IMR-90 (cell line): ENCODE data around the gene RAI14. TPM values are rescaled to one million over a fixed set of nuclear protein-coding genes. Genes with fewer than 3 reads are reported as not detected.
A peak's percentile ranks its signal among the peaks of the same experiment; 100 is the strongest.

ENCODE experiments used
- ATAC-seq: fragments of 200-7000 bp; cut with Tn5 transposase; 2 replicates; pipeline ENCODE4 v1.9.1; 2020; ENCODE audit warnings: low read depth, mild to moderate bottlenecking, moderate library complexity
- BruUV-seq: library from RNA; stranded (reverse); fragments of 400-500 nt; replicated peaks from 2 replicates; lab custom pipeline; 2021; lab: Mats Ljungman, UMichigan
- CTCF ChIA-PET: fragments of 300-600 bp; formaldehyde crosslinking; extraction: SDS; loops from one replicate; lab custom pipeline; 2021; ENCODE audit warnings: antibody characterized with exemption; lab: Yijun Ruan, JAX
- POLR2A ChIA-PET: fragments of 300-600 bp; sonication (Branson Sonifier 250); formaldehyde crosslinking; loops from one replicate; lab custom pipeline; 2022; ENCODE audit warnings: antibody characterized with exemption; ENCODE audit not compliant: unreplicated experiment; lab: Charles Lee
- DNase-seq: peaks from one replicate; pipeline ENCODE4 v3.0.0; 2013
- H2AFZ ChIP-seq: replicated peaks from 2 replicates; pipeline ENCODE3; 2013; ENCODE audit warnings: low read length, mild to moderate bottlenecking; ENCODE audit not compliant: poor library complexity
- H2AK5ac ChIP-seq: 2 replicates; pipeline ENCODE4 v1.6.1; 2013; ENCODE audit warnings: low read depth, low read length, inconsistent platforms
- H2AK9ac ChIP-seq: replicated peaks from 2 replicates; pipeline ENCODE3; 2013; ENCODE audit warnings: mild to moderate bottlenecking, low read depth, low read length, moderate library complexity; ENCODE audit not compliant: poor library complexity
- H2BK120ac ChIP-seq: 2 replicates; pipeline ENCODE4 v1.6.1; 2013; ENCODE audit warnings: low read depth, low read length, inconsistent platforms
- H2BK15ac ChIP-seq: 3 replicates; pipeline ENCODE4 v1.6.1; 2013; ENCODE audit warnings: low read depth, low read length, inconsistent platforms
- H2BK20ac ChIP-seq: 2 replicates; pipeline ENCODE4 v1.6.1; 2013; ENCODE audit warnings: low read depth, mild to moderate bottlenecking, inconsistent platforms, low read length, moderate library complexity
- H2BK5ac ChIP-seq: 2 replicates; pipeline ENCODE4 v1.6.1; 2013; ENCODE audit warnings: mild to moderate bottlenecking, low read depth, low read length, inconsistent platforms; ENCODE audit not compliant: poor library complexity, severe bottlenecking
- H3K14ac ChIP-seq: replicated peaks from 2 replicates; pipeline ENCODE4 v1.6.1; 2013; ENCODE audit warnings: low read depth, low read length, inconsistent platforms
- H3K18ac ChIP-seq: 2 replicates; pipeline ENCODE4 v1.6.1; 2013; ENCODE audit warnings: low read depth, low read length, control low read depth
- H3K23ac ChIP-seq: 2 replicates; pipeline ENCODE4 v1.6.1; 2013; ENCODE audit warnings: low read depth, low read length, inconsistent platforms
- H3K27ac ChIP-seq: 2 replicates; pipeline ENCODE4 v1.5.1; 2013; ENCODE audit warnings: mild to moderate bottlenecking, control low read depth, low read length; ENCODE audit not compliant: insufficient read depth
- H3K27me3 ChIP-seq: 2 replicates; pipeline ENCODE4 v1.6.1; 2013; ENCODE audit warnings: low read length; ENCODE audit not compliant: control insufficient read depth, insufficient read depth
- H3K36me3 ChIP-seq: 2 replicates; pipeline ENCODE4 v1.6.1; 2013; ENCODE audit warnings: low read length, mixed read lengths; ENCODE audit not compliant: control insufficient read depth, insufficient read depth
- H3K4ac ChIP-seq: 2 replicates; pipeline ENCODE4 v1.6.1; 2013; ENCODE audit warnings: low read depth, low read length, inconsistent platforms
- H3K4me1 ChIP-seq: 2 replicates; pipeline ENCODE4 v1.6.1; 2013; ENCODE audit warnings: low read length, mixed read lengths; ENCODE audit not compliant: control insufficient read depth, insufficient read depth
- H3K4me2 ChIP-seq: 2 replicates; pipeline ENCODE4 v1.6.1; 2013; ENCODE audit warnings: low read depth, mild to moderate bottlenecking, control low read depth, low read length, moderate library complexity
- H3K4me3 ChIP-seq: 2 replicates; pipeline ENCODE4 v1.5.1; 2013; ENCODE audit warnings: low read depth, mild to moderate bottlenecking, control low read depth, low read length, moderate library complexity; ENCODE audit not compliant: insufficient read depth
- H3K56ac ChIP-seq: 2 replicates; pipeline ENCODE4 v1.6.1; 2013; ENCODE audit warnings: low read length, inconsistent platforms; ENCODE audit not compliant: insufficient read depth; ENCODE audit errors: extremely low read depth
- H3K79me1 ChIP-seq, 2 experiments: 2 replicates each; pipeline ENCODE4 v1.6.1; 2013; ENCODE audit warnings: low read length in 2 of 2, inconsistent platforms in 1 of 2, low read depth in 1 of 2
- H3K9ac ChIP-seq: 2 replicates; pipeline ENCODE4 v1.6.1; 2013; ENCODE audit warnings: low read depth, low read length, control low read depth
- H3K9me1 ChIP-seq: 2 replicates; pipeline ENCODE4 v1.6.1; 2013; ENCODE audit warnings: low read length, inconsistent platforms; ENCODE audit not compliant: insufficient read depth
- H3K9me3 ChIP-seq: 2 replicates; pipeline ENCODE4 v1.6.1; 2013; ENCODE audit warnings: low read length; ENCODE audit not compliant: control insufficient read depth, insufficient read depth
- H4K20me1 ChIP-seq: 2 replicates; pipeline ENCODE4 v1.6.1; 2013; ENCODE audit warnings: low read length, inconsistent platforms; ENCODE audit not compliant: insufficient read depth
- H4K5ac ChIP-seq: 2 replicates; pipeline ENCODE4 v1.6.1; 2013; ENCODE audit warnings: mild to moderate bottlenecking, low read depth, low read length, control low read depth
- H4K8ac ChIP-seq, 2 experiments: 2 replicates each; pipeline ENCODE4 v1.6.1; 2013; ENCODE audit warnings: low read depth in 2 of 2, low read length in 2 of 2, control low read depth in 1 of 2, inconsistent platforms in 1 of 2
- H4K91ac ChIP-seq: 2 replicates; pipeline ENCODE4 v1.6.1; 2013; ENCODE audit warnings: low read depth, low read length, inconsistent platforms; ENCODE audit not compliant: insufficient read depth
- CHD1 ChIP-seq: IDR thresholded peaks from 2 replicates; pipeline ENCODE4 v1.6.1; 2012; ENCODE audit warnings: low read depth, low read length, improper control_type of control experiment
- CTCF ChIP-seq: conservative IDR thresholded peaks from 2 replicates; pipeline ENCODE4 v1.5.1; 2012; ENCODE audit warnings: mild to moderate bottlenecking, low read depth, low read length, improper control_type of control experiment
- MXI1 ChIP-seq: IDR thresholded peaks from 2 replicates; pipeline ENCODE4 v1.6.1; 2012; ENCODE audit warnings: low read depth, mild to moderate bottlenecking, low read length, moderate library complexity, borderline replicate concordance
- NFE2L2 ChIP-seq: fragments of 150-350 bp; IDR thresholded peaks from 2 replicates; pipeline ENCODE4 v1.6.1; 2016; ENCODE audit warnings: low read depth, mild to moderate bottlenecking, low read length
- POLR2A ChIP-seq: IDR thresholded peaks from 2 replicates; pipeline ENCODE4 v1.6.1; 2012; ENCODE audit warnings: mild to moderate bottlenecking, low read depth, low read length
- RCOR1 ChIP-seq: IDR thresholded peaks from 2 replicates; pipeline ENCODE4 v1.6.1; 2012; ENCODE audit warnings: mild to moderate bottlenecking, low read length, improper control_type of control experiment; ENCODE audit not compliant: insufficient replicate concordance
- RFX5 ChIP-seq: IDR thresholded peaks from 2 replicates; pipeline ENCODE4 v1.8.0; 2012; ENCODE audit warnings: low read depth, mild to moderate bottlenecking, low read length, moderate library complexity
- USF2 ChIP-seq: fragments of 150-350 bp; IDR thresholded peaks from 2 replicates; pipeline ENCODE4 v1.6.1; 2017; ENCODE audit warnings: mild to moderate bottlenecking, antibody characterized with exemption, low read length, low read depth
- WGBS, 2 experiments: methylation state at CpG; one replicate each; pipeline versions ENCODE4 v1.1.5 to v1.1.7; 2013; ENCODE audit warnings: missing lambda C conversion rate in 2 of 2; ENCODE audit not compliant: insufficient read length in 1 of 2; ENCODE audit errors: extremely low coverage in 2 of 2; 5-methylcytosine and 5-hydroxymethylcytosine counted together
- dilution Hi-C: fragments of 300-500 bp; cut with HindIII; formaldehyde crosslinking; loops from one replicate; pipeline ENCODE4 v1.14.3; 2018; ENCODE audit warnings: low sequenced_read_pairs; ENCODE audit not compliant: unreplicated experiment
- in situ Hi-C: fragments of 300-500 bp; cut with MboI; formaldehyde crosslinking; loops from 3 replicates; pipeline ENCODE4 v1.14.3; 2019; ENCODE audit warnings: low sequenced_read_pairs, inconsistent platforms, mixed read lengths
- intact Hi-C: fragments of 100-400 bp; cut with micrococcal nuclease; formaldehyde crosslinking; loops from 2 replicates; pipeline ENCODE4 v1.10.0; 2022
- polyA plus RNA-seq, 3 experiments: library from polyadenylated mRNA; depleted of rRNA; stranded (reverse); fragments of >200 nt; gene quantifications; 2 replicates each; pipeline ENCODE4 v1.2.3, GENCODE V29; 2012; ENCODE audit warnings: low replicate concordance in 1 of 3
- total RNA-seq: library from RNA; depleted of rRNA; stranded (reverse); fragments of >200 nt; gene quantifications from 2 replicates; pipeline ENCODE4 v1.2.3, GENCODE V29; 2012

The RAI14 gene
- total and polyA plus RNA-seq, 2 of the 4 experiments (the other 2 are of a cell fraction) = 221 to 267 TPM

GRCh38 chr5:34706084-34706483 is 50.0 kb downstream of the RAI14 start (continued):
- TF ChIP-seq RCOR1 = no peak

- WGBS, 2 experiments = no CpG with 5 or more reads among the region's 5 CpGs
- Histone ChIP-seq H3K79me1 (peaks cover 3 to 62% of the 10 kb centered on the region in 2 experiments; a peak in 3 of 4 replicates), H3K4ac (no peak overlapping the region), H3K4me3 (no peak overlapping the region), H3K56ac (no peak overlapping the region), H3K14ac (no peak overlapping the region), H2BK15ac (no peak overlapping the region), H4K8ac (peak overlapping the region in 1 of 2 experiments; percentile 8; a peak in 1 of 4 replicates), H2BK120ac (peak overlapping the region; percentile 11; the same call in 1 of the 2 replicates), H3K9me3 (no peaks in the 10 kb centered on the region), H2AK9ac (no peak overlapping the region), H3K27ac (peak overlapping the region; percentile 56; the same call in 1 of the 2 replicates), H3K27me3 (no peaks in the 10 kb centered on the region), H3K4me1 (peaks cover 31% of the 10 kb centered on the region), H3K4me2 (no peak overlapping the region), H2AFZ (no peak overlapping the region), H2BK20ac (no peak overlapping the region), H3K18ac (0 out of 2 replicates have a peak overlapping the region, but pooled peaks have one; percentile 12), H3K23ac (no peak overlapping the region), H2BK5ac (peak overlapping the region; percentile 75), H3K36me3 (peaks cover 17% of the 10 kb centered on the region), H3K9ac (no peak overlapping the region), H3K9me1 (peaks cover 19% of the 10 kb centered on the region), H4K91ac (no peak overlapping the region), H2AK5ac (no peak overlapping the region; the same call in 1 of the 2 replicates), H4K20me1 (peaks cover 62% of the 10 kb centered on the region), H4K5ac (no peak overlapping the region)
- TF ChIP-seq POLR2A (no peak), CTCF (no peak), NFE2L2 (no peak), MXI1 (no peak), USF2 (no peak), RFX5 (no peak), CHD1 (no peak)
- CTCF ChIA-PET = interaction anchor here (1.2 kb wide), 1 partner anchor 40 kb away, joined by 3 read pairs; no protein-coding TSS in a partner anchor
- DNase-seq = no peak
- POLR2A ChIA-PET = no interaction called here
- no TSS peak for BruUV-seq
- intact Hi-C loops = no loop called here
- ATAC-seq = no peak
- dilution Hi-C loops = no loop called here
- in situ Hi-C loops = no loop called here
These were observed 51.5 kb downstream of the RAI14 start for GRCh38 chr5:34707451-34708107.
